HepG2 (cell line): ENCODE results near the gene DNM1.

Experiments used
- EZH2 ChIP-seq: conservative IDR thresholded peaks from 2 replicates; pipeline ENCODE4 v1.6.1; 2012; ENCODE audit warnings: mild to moderate bottlenecking, low read depth, low read length, moderate library complexity
- HNRNPLL ChIP-seq: fragments of 200-400 bp; formaldehyde crosslinking; IDR thresholded peaks from 2 replicates; pipeline ENCODE4 v1.6.1; 2017; ENCODE audit warnings: mild to moderate bottlenecking, low read depth, low read length; ENCODE audit not compliant: poor library complexity, severe bottlenecking
- ZKSCAN1 ChIP-seq: fragments of 150-350 bp; IDR thresholded peaks from 2 replicates; pipeline ENCODE4 v1.6.1; 2014; ENCODE audit warnings: low read length
- TF ChIP-seq, protein P1 (sequence below): sonication (generic); formaldehyde crosslinking; IDR thresholded peaks from 2 replicates; pipeline ENCODE4 v1.5.0; 2020; ENCODE audit warnings: mild to moderate bottlenecking, missing genetic modification reagents, moderate library complexity
- TF ChIP-seq, protein P2 (sequence below): sonication (generic); formaldehyde crosslinking; IDR thresholded peaks from 2 replicates; pipeline ENCODE4 v1.4.0; 2020; ENCODE audit warnings: missing genetic modification reagents

DNA sequence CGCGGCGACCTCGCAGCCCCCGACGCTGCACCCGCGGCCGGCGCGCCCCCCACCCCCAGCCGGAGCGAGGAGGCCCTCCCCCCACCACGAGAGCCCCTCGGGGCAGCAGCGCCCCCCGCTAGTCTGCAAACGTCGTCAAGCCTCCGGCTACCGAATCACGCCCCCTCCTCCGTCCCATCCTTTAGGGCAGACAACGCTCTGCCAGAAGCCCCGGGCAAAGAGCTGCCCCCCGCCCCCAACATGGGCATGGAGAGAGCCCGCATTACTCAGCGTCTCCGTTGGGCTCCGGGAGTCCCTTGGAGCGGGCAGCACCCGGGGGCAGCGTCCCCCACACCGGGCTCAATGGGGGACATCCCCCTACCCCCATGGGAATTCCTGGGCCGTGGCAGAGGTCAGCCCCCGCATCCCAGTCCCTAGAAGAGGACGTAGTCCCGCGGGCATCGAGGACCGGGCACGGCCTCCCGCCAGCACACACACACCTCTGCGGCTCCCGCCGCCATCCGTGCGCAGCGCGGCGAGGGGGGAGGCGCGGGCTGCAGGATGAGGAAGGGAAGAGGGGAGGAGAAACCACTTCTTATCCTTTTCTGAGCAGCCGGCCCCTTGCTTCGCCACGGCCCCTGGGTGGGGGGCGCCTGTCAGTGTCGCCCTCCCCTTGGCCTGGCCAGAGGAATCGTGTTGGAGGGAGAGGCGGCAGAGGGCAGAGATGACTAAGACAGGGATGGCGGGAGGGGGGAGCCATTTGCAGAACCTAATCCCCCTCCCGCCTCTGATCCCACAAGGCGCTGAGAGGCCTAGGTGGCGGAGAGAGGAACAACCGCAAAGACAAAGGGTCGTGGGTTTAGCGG is 750 bp downstream of the DNM1 start:
- TF ChIP-seq ZKSCAN1: no peak
- TF ChIP-seq, protein P1, sequence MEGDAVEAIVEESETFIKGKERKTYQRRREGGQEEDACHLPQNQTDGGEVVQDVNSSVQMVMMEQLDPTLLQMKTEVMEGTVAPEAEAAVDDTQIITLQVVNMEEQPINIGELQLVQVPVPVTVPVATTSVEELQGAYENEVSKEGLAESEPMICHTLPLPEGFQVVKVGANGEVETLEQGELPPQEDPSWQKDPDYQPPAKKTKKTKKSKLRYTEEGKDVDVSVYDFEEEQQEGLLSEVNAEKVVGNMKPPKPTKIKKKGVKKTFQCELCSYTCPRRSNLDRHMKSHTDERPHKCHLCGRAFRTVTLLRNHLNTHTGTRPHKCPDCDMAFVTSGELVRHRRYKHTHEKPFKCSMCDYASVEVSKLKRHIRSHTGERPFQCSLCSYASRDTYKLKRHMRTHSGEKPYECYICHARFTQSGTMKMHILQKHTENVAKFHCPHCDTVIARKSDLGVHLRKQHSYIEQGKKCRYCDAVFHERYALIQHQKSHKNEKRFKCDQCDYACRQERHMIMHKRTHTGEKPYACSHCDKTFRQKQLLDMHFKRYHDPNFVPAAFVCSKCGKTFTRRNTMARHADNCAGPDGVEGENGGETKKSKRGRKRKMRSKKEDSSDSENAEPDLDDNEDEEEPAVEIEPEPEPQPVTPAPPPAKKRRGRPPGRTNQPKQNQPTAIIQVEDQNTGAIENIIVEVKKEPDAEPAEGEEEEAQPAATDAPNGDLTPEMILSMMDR (CRISPR knock-in tag): no peak
- no peak for TF ChIP-seq EZH2
- peak; percentile 47 for TF ChIP-seq HNRNPLL
- TF ChIP-seq, protein P2, sequence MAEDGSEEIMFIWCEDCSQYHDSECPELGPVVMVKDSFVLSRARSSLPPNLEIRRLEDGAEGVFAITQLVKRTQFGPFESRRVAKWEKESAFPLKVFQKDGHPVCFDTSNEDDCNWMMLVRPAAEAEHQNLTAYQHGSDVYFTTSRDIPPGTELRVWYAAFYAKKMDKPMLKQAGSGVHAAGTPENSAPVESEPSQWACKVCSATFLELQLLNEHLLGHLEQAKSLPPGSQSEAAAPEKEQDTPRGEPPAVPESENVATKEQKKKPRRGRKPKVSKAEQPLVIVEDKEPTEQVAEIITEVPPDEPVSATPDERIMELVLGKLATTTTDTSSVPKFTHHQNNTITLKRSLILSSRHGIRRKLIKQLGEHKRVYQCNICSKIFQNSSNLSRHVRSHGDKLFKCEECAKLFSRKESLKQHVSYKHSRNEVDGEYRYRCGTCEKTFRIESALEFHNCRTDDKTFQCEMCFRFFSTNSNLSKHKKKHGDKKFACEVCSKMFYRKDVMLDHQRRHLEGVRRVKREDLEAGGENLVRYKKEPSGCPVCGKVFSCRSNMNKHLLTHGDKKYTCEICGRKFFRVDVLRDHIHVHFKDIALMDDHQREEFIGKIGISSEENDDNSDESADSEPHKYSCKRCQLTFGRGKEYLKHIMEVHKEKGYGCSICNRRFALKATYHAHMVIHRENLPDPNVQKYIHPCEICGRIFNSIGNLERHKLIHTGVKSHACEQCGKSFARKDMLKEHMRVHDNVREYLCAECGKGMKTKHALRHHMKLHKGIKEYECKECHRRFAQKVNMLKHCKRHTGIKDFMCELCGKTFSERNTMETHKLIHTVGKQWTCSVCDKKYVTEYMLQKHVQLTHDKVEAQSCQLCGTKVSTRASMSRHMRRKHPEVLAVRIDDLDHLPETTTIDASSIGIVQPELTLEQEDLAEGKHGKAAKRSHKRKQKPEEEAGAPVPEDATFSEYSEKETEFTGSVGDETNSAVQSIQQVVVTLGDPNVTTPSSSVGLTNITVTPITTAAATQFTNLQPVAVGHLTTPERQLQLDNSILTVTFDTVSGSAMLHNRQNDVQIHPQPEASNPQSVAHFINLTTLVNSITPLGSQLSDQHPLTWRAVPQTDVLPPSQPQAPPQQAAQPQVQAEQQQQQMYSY (CRISPR knock-in tag): no peak
